HUES64 (cell line): ENCODE results near the gene ZNF415. TPM values are rescaled to one million over a fixed set of nuclear protein-coding genes. Genes with fewer than 3 reads are reported as not detected.

Source experiments
- H3K27ac ChIP-seq: 2 replicates; pipeline ENCODE4 v1.7.0; 2013; ENCODE audit warnings: low read depth, low read length, inconsistent platforms
- H3K27me3 ChIP-seq: 2 replicates; pipeline ENCODE4 v1.6.1; 2013; ENCODE audit warnings: mild to moderate bottlenecking, low read length; ENCODE audit not compliant: insufficient read depth
- H3K36me3 ChIP-seq: 2 replicates; pipeline ENCODE4 v1.6.1; 2013; ENCODE audit warnings: mild to moderate bottlenecking, low read length; ENCODE audit not compliant: insufficient read depth
- H3K4me1 ChIP-seq: 2 replicates; pipeline ENCODE4 v1.6.1; 2013; ENCODE audit warnings: mild to moderate bottlenecking, low read length, moderate library complexity; ENCODE audit not compliant: insufficient read depth
- H3K4me3 ChIP-seq: 2 replicates; pipeline ENCODE4 v1.5.1; 2013; ENCODE audit warnings: mild to moderate bottlenecking, low read length, moderate library complexity
- H3K9ac ChIP-seq: 2 replicates; pipeline ENCODE4 v1.6.1; 2013; ENCODE audit warnings: mild to moderate bottlenecking, low read depth, low read length
- H3K9me3 ChIP-seq: 2 replicates; pipeline ENCODE4 v1.6.1; 2013; ENCODE audit warnings: low read depth, low read length; ENCODE audit not compliant: insufficient read depth
- WGBS: fragments of 150-250, 120-280 bp; methylation state at CpG from one replicate; pipeline ENCODE4 v1.1.7; 2013; ENCODE audit warnings: missing lambda C conversion rate; 5-methylcytosine and 5-hydroxymethylcytosine counted together
- polyA plus RNA-seq, 2 experiments: library from polyadenylated mRNA; stranded (reverse); fragments of 50-300 nt; gene quantifications; one replicate each; pipeline ENCODE4 v1.2.3, GENCODE V29; 2013

ZNF415 gene
- polyA plus RNA-seq (2013, experiment 1 of 2): 6.0 TPM
- polyA plus RNA-seq (2013, experiment 2 of 2): 7.4 TPM

- no peaks in the 10 kb centered on the region for H3K36me3 ChIP-seq
- no peaks in the 10 kb centered on the region for H3K9me3 ChIP-seq
- H3K9ac ChIP-seq: peak within 1 kb of the TSS; percentile 69
- WGBS: 15% methylated on average over 51 of the region's 51 CpGs
- no peak within 1 kb of the TSS for H3K27ac ChIP-seq
- peaks cover 21% of the 10 kb centered on the region for H3K4me1 ChIP-seq
- H3K4me3 ChIP-seq: peak within 1 kb of the TSS; percentile 79
- H3K27me3 ChIP-seq: peaks cover 11% of the 10 kb centered on the region
Measured at GRCh38 chr19:53132141-53132991, at the start of gene ZNF415. Gene ZNF415, minus strand, starts transcription at chr19:53132910. Its CDS starts 10,234 bp downstream, at chr19:53122676.

- WGBS: 83% methylated on average over 10 of the region's 10 CpGs
- H3K27ac ChIP-seq: no peak overlapping the region
- H3K4me1 ChIP-seq: 0 out of 2 replicates have a peak, but pooled peaks cover 4% of the 10 kb centered on the region
- H3K4me3 ChIP-seq: no peak overlapping the region
- H3K36me3 ChIP-seq: peaks cover 6% of the 10 kb centered on the region
- H3K9ac ChIP-seq: no peak overlapping the region
- no peaks in the 10 kb centered on the region for H3K9me3 ChIP-seq
- H3K27me3 ChIP-seq: no peaks in the 10 kb centered on the region
Measured at GRCh38 chr19:53182202-53182601, 49.5 kb upstream of the ZNF415 start.

- no peak overlapping the region for H3K27ac ChIP-seq
- peaks cover 11% of the 10 kb centered on the region for H3K9me3 ChIP-seq
- 84% methylated on average over 5 of the region's 5 CpGs for WGBS
- H3K36me3 ChIP-seq: peaks cover 9% of the 10 kb centered on the region
- H3K4me3 ChIP-seq: no peak overlapping the region
- no peaks in the 10 kb centered on the region for H3K27me3 ChIP-seq
- H3K9ac ChIP-seq: no peak overlapping the region
- H3K4me1 ChIP-seq: no peaks in the 10 kb centered on the region
Measured at GRCh38 chr19:53177986-53178385, 45.3 kb upstream of the ZNF415 start.

GRCh38 chr19:53172889-53173288, 40.2 kb upstream of the ZNF415 start:
- WGBS: 96% methylated on average over 3 of the region's 4 CpGs
- H3K9me3 ChIP-seq: peaks cover 28% of the 10 kb centered on the region

GRCh38 chr19:53165691-53166091, 33.0 kb upstream of the ZNF415 start:
- no peak overlapping the region for H3K4me3 ChIP-seq
- WGBS: 100% methylated on average over 2 of the region's 3 CpGs

More at GRCh38 chr19:53172889-53173288, 40.2 kb upstream of the ZNF415 start:
- Histone ChIP-seq H3K36me3 (peaks cover 3% of the 10 kb centered on the region; the same call in 1 of the 2 replicates), H3K27ac (no peak overlapping the region), H3K4me3 (no peak overlapping the region), H3K9ac (no peak overlapping the region), H3K4me1 (no peaks in the 10 kb centered on the region), H3K27me3 (no peaks in the 10 kb centered on the region)

GRCh38 chr19:53161123-53161522, 28.4 kb upstream of the ZNF415 start:
- peaks cover 20% of the 10 kb centered on the region for H3K36me3 ChIP-seq
- H3K27me3 ChIP-seq: 0 out of 2 replicates have a peak, but pooled peaks cover 4% of the 10 kb centered on the region
- H3K9ac ChIP-seq: no peak overlapping the region
- H3K4me3 ChIP-seq: no peak overlapping the region
- H3K27ac ChIP-seq: no peak overlapping the region
- H3K9me3 ChIP-seq: peaks cover 30% of the 10 kb centered on the region
- peaks cover 6% of the 10 kb centered on the region; the same call in 1 of the 2 replicates for H3K4me1 ChIP-seq
- WGBS: 91% methylated on average over 3 of the region's 3 CpGs

More at GRCh38 chr19:53165691-53166091, 33.0 kb upstream of the ZNF415 start:
- H3K4me1 ChIP-seq: no peaks in the 10 kb centered on the region
- no peaks in the 10 kb centered on the region for H3K27me3 ChIP-seq
- no peak overlapping the region for H3K9ac ChIP-seq
- H3K36me3 ChIP-seq: peaks cover 19% of the 10 kb centered on the region
- H3K27ac ChIP-seq: no peak overlapping the region
- peaks cover 43% of the 10 kb centered on the region for H3K9me3 ChIP-seq

GRCh38 chr19:53160350-53160749, 27.6 kb upstream of the ZNF415 start:
- peaks cover 13% of the 10 kb centered on the region for H3K36me3 ChIP-seq
- H3K27ac ChIP-seq: no peak overlapping the region
- H3K9me3 ChIP-seq: peaks cover 22% of the 10 kb centered on the region
- 100% methylated on average over 2 of the region's 3 CpGs for WGBS
- no peak overlapping the region for H3K9ac ChIP-seq
- H3K4me1 ChIP-seq: peaks cover 6% of the 10 kb centered on the region; the same call in 1 of the 2 replicates
- no peak overlapping the region for H3K4me3 ChIP-seq
- 0 out of 2 replicates have a peak, but pooled peaks cover 4% of the 10 kb centered on the region for H3K27me3 ChIP-seq

- H3K4me3 ChIP-seq: peak overlapping the region; percentile 83
- H3K27me3 ChIP-seq: 0 out of 2 replicates have a peak, but pooled peaks cover 4% of the 10 kb centered on the region
- H3K36me3 ChIP-seq: peaks cover 16% of the 10 kb centered on the region
- H3K9me3 ChIP-seq: peaks cover 5% of the 10 kb centered on the region; the same call in 1 of the 2 replicates
- peak overlapping the region; percentile 42 for H3K9ac ChIP-seq
- peaks cover 6% of the 10 kb centered on the region; the same call in 1 of the 2 replicates for H3K4me1 ChIP-seq
- WGBS: 4% methylated on average over 41 of the region's 41 CpGs
- no peak overlapping the region for H3K27ac ChIP-seq
Measured at GRCh38 chr19:53158119-53158656, 25.5 kb upstream of the ZNF415 start.

GRCh38 chr19:53157626-53158025, 24.9 kb upstream of the ZNF415 start:
- Histone ChIP-seq H3K27ac (no peak overlapping the region), H3K4me3 (peak overlapping the region; percentile 83), H3K4me1 (peaks cover 6% of the 10 kb centered on the region; the same call in 1 of the 2 replicates), H3K9me3 (peaks cover 5% of the 10 kb centered on the region; the same call in 1 of the 2 replicates), H3K36me3 (peaks cover 16% of the 10 kb centered on the region), H3K9ac (peak overlapping the region; percentile 42; the same call in 1 of the 2 replicates), H3K27me3 (0 out of 2 replicates have a peak, but pooled peaks cover 4% of the 10 kb centered on the region)
- 31% methylated on average over 7 of the region's 7 CpGs for WGBS

- peaks cover 6% of the 10 kb centered on the region; the same call in 1 of the 2 replicates for H3K4me1 ChIP-seq
- no peak overlapping the region for H3K9ac ChIP-seq
- H3K27me3 ChIP-seq: 0 out of 2 replicates have a peak, but pooled peaks cover 4% of the 10 kb centered on the region
- no peak overlapping the region for H3K27ac ChIP-seq
- 94% methylated on average over 8 of the region's 9 CpGs for WGBS
- H3K9me3 ChIP-seq: no peaks in the 10 kb centered on the region; the same call in 1 of the 2 replicates
- H3K4me3 ChIP-seq: no peak overlapping the region
- H3K36me3 ChIP-seq: peaks cover 16% of the 10 kb centered on the region
Measured at GRCh38 chr19:53156850-53157249, 24.1 kb upstream of the ZNF415 start.

- H3K27me3 ChIP-seq: no peaks in the 10 kb centered on the region
- no peak overlapping the region for H3K27ac ChIP-seq
- H3K36me3 ChIP-seq: peaks cover 71% of the 10 kb centered on the region
- H3K4me1 ChIP-seq: no peaks in the 10 kb centered on the region
- H3K4me3 ChIP-seq: no peak overlapping the region
- no peak overlapping the region for H3K9ac ChIP-seq
- H3K9me3 ChIP-seq: peaks cover 46% of the 10 kb centered on the region
Measured at GRCh38 chr19:53147645-53148044, 14.9 kb upstream of the ZNF415 start.
